Measurements from ENCODE around the gene GPSM1.

The GPSM1 gene

GRCh38 chr9:136327304-136327974 lies at the start of gene GPSM1:
GPSM1 (plus strand) TSS chr9:136327539; CDS start chr9:136327696, 157 bp downstream.
- in situ Hi-C loops (cut with MboI; ENCODE audit: low sequenced_read_pairs): loop anchor here (25.0 kb wide), 1 partner anchor 310 kb away; no protein-coding TSS in a partner anchor

- in situ Hi-C loops (cut with MboI; ENCODE audit: low sequenced_read_pairs): no loop called here
These were observed 49.6 kb upstream of the GPSM1 start for GRCh38 chr9:136277746-136278145.

- in situ Hi-C loops (cut with MboI; ENCODE audit: low sequenced_read_pairs): no loop called here
These were observed 49.1 kb upstream of the GPSM1 start for GRCh38 chr9:136278221-136278620.

- in situ Hi-C loops (cut with MboI; ENCODE audit: low sequenced_read_pairs): no loop called here
These were observed 48.4 kb upstream of the GPSM1 start for GRCh38 chr9:136278894-136279293.

DNA sequence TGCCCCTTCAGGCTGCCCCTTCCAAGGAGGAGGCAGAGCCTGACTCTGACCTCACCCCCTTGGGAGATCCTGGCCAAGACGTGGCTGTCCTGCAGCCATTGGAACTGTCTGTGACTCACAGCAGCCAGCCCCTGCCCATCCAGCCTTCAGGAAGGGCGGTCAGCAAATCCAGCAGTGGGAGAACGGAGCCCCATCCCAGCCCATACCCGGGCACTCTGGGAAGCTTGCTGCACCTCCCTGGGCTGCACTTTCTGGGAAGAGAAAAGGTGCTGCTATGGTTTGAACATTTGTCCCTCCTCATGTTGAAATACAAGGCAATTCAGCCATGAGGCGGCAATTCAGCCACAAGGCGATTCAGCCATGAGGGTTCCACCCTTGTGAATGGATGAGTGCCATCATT lies 47.9 kb upstream of the GPSM1 start:
- in situ Hi-C loops (cut with MboI; ENCODE audit: low sequenced_read_pairs): no loop called here

GRCh38 chr9:136280535-136281315 lies 46.6 kb upstream of the GPSM1 start:
- in situ Hi-C loops (cut with MboI; ENCODE audit: low sequenced_read_pairs): no loop called here

DNA sequence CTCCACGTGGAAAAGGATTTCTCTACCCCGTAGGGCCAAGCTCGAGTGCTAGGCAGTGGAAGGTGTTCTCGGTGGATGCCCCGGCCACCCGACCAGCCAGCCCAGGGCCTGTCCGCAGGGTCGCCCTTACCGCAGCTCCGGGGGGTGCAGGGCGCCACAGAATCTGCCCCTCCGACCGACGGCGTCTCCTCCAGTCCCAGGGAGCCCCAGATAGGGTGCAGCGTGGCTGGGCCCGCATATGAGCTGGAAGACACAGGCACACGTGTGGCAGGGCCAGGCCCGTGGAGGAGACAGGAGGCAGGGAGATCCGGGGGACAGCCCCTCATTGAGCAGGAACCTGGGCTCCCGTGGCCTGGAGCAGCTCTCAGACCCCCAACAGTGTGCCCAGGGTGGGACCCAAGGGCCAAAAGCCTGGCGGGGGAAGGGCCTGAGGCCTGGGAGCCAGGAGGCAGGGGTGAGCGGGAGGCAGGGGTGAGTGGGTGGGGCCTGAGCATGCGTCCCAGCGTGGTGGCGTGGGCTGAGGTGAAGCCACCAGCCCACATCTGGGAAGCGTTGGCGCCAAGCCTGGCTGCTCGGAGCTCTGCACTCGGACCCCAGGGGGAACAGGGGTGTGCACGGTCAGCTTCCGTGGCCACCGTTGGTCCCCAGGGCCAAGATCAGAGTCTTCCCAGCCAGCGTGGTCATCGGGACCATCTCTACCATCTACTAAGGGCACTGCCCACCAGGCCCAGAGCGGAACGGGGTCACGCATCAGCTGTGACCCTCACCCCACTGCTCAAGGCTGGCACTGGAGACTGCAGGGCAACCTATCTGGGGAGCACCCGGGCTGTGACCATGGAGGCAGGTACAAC lies 45.7 kb upstream of the GPSM1 start:
- in situ Hi-C loops (cut with MboI; ENCODE audit: low sequenced_read_pairs): no loop called here

DNA sequence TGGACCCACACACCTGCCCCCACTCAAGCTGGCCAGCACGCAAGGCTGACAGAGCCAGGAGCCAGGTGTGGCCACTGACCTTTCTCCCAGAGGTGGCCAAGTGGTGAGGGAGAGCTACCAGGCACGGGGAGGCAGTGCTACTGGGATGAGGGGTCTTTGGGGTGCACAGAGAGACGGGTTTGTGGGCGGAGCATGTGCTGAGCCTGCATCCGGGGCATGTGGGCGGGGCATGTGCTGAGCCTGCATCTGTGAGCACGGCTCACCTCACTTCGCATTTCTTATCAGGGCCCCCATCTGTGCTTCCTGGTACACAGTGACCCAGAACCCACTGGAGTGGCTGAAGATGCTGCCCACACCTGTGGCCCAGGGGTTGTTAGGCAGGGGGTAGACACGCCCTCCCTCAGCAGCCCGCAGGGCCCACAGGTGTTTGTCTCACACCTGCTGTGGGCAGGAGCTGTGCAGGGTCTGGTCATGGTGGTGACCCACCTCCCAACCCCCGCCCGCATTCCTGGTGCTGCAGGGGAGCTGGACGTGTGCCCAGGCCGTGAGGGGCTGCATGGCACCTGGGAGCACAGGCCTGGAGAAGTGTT lies 45.0 kb upstream of the GPSM1 start:
- in situ Hi-C loops (cut with MboI; ENCODE audit: low sequenced_read_pairs): no loop called here

DNA sequence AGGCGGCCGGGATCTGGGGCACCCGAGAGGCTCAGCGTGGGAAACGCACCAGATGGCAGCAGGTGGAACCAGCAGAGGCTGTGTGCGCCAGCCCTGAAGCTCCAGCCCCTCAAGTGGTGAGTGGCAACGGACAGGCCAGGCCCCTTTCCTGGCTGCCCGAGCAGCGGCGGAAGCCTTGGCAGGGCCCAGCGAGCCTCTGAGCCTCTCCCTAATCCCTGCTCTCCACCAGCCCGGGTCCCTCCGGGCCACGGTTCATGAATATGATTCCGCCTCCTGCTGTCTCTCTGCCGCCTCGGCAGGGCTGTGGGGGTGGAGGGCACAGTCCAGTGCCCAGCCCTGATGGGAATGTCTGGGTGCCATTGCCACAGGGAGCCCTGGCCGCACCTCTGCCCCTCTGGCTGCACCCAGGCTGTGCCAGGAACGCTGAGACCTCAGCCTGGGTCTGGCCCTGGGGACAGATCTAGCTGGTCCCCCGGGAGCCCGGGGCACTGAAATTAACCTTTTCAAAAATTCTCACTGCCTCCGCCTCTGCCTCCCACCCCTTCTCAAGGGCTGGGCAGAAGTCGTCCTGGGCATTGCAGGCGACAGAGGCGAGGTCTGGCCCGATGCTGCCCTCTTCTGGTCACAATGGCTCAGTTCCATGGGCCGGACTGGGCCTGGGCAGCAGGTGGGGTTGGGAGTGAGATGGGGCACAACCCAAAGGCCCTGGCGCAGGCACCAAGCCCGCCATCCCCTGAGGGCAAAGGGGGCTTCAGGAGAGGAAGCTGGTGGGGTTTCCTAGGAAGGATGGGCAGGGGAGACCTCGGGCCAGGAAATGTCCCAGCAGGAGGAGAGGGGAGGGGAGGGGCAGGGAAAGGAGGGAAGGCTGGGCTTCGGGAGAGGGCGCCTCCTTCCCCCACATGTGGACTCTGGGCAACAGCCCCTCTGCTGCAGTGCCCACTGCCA lies 43.8 kb upstream of the GPSM1 start:
- in situ Hi-C loops (cut with MboI; ENCODE audit: low sequenced_read_pairs): no loop called here

- in situ Hi-C loops (cut with MboI; ENCODE audit: low sequenced_read_pairs): no loop called here
These were observed 43.0 kb upstream of the GPSM1 start for GRCh38 chr9:136284311-136284710.

GRCh38 chr9:136284951-136285350 lies 42.4 kb upstream of the GPSM1 start:
- in situ Hi-C loops (cut with MboI; ENCODE audit: low sequenced_read_pairs): no loop called here

- in situ Hi-C loops (cut with MboI; ENCODE audit: low sequenced_read_pairs): no loop called here
These were observed 41.6 kb upstream of the GPSM1 start for GRCh38 chr9:136285501-136286358.

DNA sequence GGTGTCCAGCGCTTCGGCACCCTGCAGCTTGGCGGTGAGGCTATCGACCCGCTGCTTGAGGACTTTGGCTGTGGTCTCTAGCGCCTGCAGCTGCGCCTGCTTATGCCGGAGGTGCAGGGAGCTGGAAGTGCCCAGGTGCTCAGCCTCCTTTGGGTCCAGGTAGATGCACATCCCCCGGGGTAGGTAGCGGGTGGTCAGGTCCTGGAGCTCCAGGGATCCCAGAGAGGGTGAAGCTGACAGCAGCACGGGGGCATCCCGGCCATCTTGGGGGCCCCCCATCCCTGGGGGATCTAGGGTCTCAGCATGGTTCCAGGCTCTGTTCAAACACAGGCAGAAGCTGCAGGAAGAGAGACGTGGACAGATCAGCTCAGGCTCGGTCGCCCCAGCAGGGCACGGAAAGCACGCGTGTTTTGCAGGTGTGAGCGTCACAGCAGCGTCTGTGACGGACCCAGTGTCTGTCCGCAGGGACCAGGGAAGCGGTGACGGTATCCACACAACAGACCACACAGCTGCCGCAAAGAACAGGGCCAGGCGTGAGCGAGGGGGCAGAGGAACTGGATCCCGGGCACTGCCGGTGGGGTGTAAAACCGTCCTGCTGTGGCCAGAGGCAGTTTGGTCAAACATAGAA lies 40.9 kb upstream of the GPSM1 start:
- in situ Hi-C loops (cut with MboI; ENCODE audit: low sequenced_read_pairs): no loop called here

DNA sequence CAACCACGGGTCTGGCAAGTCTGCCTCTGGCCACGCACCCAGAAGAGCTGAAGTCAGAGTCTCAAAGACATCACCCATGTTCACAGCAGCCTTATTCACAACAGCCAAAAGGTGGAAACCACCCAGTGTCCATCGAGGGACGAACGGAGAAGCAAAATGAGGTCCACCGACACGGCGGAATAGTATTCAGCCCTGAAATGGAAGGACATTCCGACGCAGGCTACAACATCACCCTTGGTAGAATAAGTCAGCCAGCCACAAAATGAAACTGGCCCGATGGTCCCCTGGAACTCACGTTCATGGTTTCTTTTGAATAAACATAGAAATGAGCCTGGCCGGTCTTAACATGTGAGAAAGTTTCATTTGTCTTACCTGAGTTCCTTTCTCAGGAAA lies 40.4 kb upstream of the GPSM1 start:
- in situ Hi-C loops (cut with MboI; ENCODE audit: low sequenced_read_pairs): no loop called here

GRCh38 chr9:136287960-136288753 lies 39.2 kb upstream of the GPSM1 start:
- in situ Hi-C loops (cut with MboI; ENCODE audit: low sequenced_read_pairs): no loop called here

- in situ Hi-C loops (cut with MboI; ENCODE audit: low sequenced_read_pairs): no loop called here
These were observed 37.5 kb upstream of the GPSM1 start for GRCh38 chr9:136289651-136290507.

DNA sequence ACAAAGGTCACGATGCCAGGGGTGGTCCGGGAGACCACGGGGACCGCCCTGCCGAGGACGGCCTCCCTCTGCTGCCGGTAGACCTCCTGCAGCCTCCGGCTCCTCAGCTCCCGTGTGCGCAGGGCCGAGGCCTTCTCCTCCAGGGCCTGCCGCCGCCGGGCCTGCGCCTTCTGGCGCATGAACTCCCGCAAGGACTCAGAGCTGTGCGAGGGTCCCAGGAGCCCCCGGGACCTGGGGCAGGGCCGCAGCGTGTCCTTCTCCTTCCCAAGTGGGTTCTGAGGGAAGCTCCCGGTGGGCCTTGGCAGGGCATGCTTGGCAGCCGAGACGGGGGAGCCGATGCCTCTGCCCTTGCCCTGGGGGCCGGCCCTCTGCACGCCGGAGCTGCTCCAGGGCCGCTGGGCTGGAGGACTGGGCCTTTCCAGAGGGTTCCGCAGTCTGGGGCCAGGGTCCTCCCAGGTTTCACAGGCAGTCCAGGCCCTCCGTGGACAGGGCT lies 36.8 kb upstream of the GPSM1 start:
- in situ Hi-C loops (cut with MboI; ENCODE audit: low sequenced_read_pairs): no loop called here
